Endothelial cell (in vitro differentiated cells): ENCODE data around the gene OR56B1. TPM values are rescaled to one million over a fixed set of nuclear protein-coding genes. Genes with fewer than 3 reads are reported as not detected.

Source experiments
- DNase-seq: peaks from one replicate; pipeline ENCODE4 v3.0.0; 2021; ENCODE audit warnings: low spot score
- H3K27ac Mint-ChIP-seq: one replicate; pipeline ENCODE4 v1.8.0; 2021; ENCODE audit warnings: mixed read lengths, inconsistent platforms; ENCODE audit not compliant: unreplicated experiment
- H3K27me3 Mint-ChIP-seq: one replicate; pipeline ENCODE4 v1.8.0; 2021; ENCODE audit warnings: mild to moderate bottlenecking, moderate library complexity, mixed read lengths, inconsistent platforms; ENCODE audit not compliant: unreplicated experiment
- H3K36me3 Mint-ChIP-seq: one replicate; pipeline ENCODE4 v1.8.0; 2021; ENCODE audit warnings: mild to moderate bottlenecking, low read depth, mixed read lengths, inconsistent platforms; ENCODE audit not compliant: unreplicated experiment
- H3K4me1 Mint-ChIP-seq: one replicate; pipeline ENCODE4 v1.8.0; 2021; ENCODE audit warnings: mild to moderate bottlenecking, mixed read lengths, inconsistent platforms; ENCODE audit not compliant: unreplicated experiment
- H3K4me3 Mint-ChIP-seq: one replicate; pipeline ENCODE4 v1.8.0; 2021; ENCODE audit warnings: mild to moderate bottlenecking, mixed read lengths, inconsistent platforms; ENCODE audit not compliant: unreplicated experiment
- H3K9me3 Mint-ChIP-seq: one replicate; pipeline ENCODE4 v1.8.0; 2021; ENCODE audit warnings: mixed read lengths, inconsistent platforms; ENCODE audit not compliant: unreplicated experiment
- total RNA-seq: library from RNA; stranded (reverse); fragmentation: NEBNext Ultra II Directional; extraction: Animal tissue kit (Norgen Biotek cat#: 25700); gene quantifications from one replicate; pipeline ENCODE4 v1.2.1, GENCODE V29; 2021; ENCODE audit not compliant: unreplicated experiment
- TF ChIP-seq, protein P1 (sequence below): fragments of 200-600 bp; sonication (generic); IDR thresholded peaks from one replicate; pipeline ENCODE4 v1.5.0; 2021; ENCODE audit warnings: antibody characterized with exemption; ENCODE audit not compliant: unreplicated experiment

Gene OR56B1
- total RNA-seq, 1 donor from 2014 or later: not detected

- Mint-ChIP-seq H3K27ac (no peak overlapping the region), H3K4me3 (no peak overlapping the region), H3K27me3 (no peaks in the 10 kb centered on the region), H3K4me1 (peaks cover 24% of the 10 kb centered on the region), H3K36me3 (no peaks in the 10 kb centered on the region), H3K9me3 (no peaks in the 10 kb centered on the region)
- DNase-seq: no peak
- TF ChIP-seq, protein P1, sequence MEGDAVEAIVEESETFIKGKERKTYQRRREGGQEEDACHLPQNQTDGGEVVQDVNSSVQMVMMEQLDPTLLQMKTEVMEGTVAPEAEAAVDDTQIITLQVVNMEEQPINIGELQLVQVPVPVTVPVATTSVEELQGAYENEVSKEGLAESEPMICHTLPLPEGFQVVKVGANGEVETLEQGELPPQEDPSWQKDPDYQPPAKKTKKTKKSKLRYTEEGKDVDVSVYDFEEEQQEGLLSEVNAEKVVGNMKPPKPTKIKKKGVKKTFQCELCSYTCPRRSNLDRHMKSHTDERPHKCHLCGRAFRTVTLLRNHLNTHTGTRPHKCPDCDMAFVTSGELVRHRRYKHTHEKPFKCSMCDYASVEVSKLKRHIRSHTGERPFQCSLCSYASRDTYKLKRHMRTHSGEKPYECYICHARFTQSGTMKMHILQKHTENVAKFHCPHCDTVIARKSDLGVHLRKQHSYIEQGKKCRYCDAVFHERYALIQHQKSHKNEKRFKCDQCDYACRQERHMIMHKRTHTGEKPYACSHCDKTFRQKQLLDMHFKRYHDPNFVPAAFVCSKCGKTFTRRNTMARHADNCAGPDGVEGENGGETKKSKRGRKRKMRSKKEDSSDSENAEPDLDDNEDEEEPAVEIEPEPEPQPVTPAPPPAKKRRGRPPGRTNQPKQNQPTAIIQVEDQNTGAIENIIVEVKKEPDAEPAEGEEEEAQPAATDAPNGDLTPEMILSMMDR: no peak
Measured at GRCh38 chr11:5746614-5747013, 10.4 kb downstream of the OR56B1 start.

GRCh38 chr11:5749836-5750235, 13.6 kb downstream of the OR56B1 start:
- Mint-ChIP-seq H3K27me3 (no peaks in the 10 kb centered on the region), H3K27ac (no peak overlapping the region), H3K36me3 (no peaks in the 10 kb centered on the region), H3K4me1 (no peaks in the 10 kb centered on the region), H3K4me3 (no peak overlapping the region), H3K9me3 (no peaks in the 10 kb centered on the region)
- DNase-seq: no peak
- TF ChIP-seq, protein P1: no peak

GRCh38 chr11:5753943-5754342, 17.7 kb downstream of the OR56B1 start, which contains the start of gene OR52N4:
Gene OR52N4 (plus strand): TSS chr11:5754243. CDS start chr11:5754741, 498 bp downstream.
- DNase-seq: no peak
- H3K27me3 Mint-ChIP-seq: no peaks in the 10 kb centered on the region
- no peaks in the 10 kb centered on the region for H3K9me3 Mint-ChIP-seq
- no peak within 1 kb of the TSS for H3K4me3 Mint-ChIP-seq
- H3K27ac Mint-ChIP-seq: no peak within 1 kb of the TSS
- peaks cover 4% of the 10 kb centered on the region for H3K36me3 Mint-ChIP-seq
- no peaks in the 10 kb centered on the region for H3K4me1 Mint-ChIP-seq
- TF ChIP-seq, protein P1: no peak

DNA sequence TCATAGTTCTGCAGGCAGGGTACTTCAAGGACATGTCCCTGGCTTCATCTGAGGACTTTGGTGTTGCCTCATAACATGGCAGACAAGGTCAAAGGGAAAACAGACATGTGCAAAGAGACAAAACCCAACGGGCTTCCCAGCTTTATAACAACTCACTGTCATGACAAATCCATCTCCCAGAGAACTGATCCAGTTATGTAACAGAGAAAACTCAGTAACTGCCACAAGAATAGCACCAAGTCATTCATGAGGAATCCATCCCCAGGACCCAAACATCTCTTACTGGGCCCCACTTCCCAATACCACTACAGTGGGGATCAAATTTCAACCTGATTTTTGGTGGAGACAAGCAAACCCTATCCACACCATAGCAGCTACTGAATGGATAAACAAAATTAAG, 30.8 kb downstream of the OR56B1 start:
- TF ChIP-seq, protein P1: no peak
- DNase-seq: no peak
- Mint-ChIP-seq H3K36me3 (no peaks in the 10 kb centered on the region), H3K4me1 (no peaks in the 10 kb centered on the region), H3K27me3 (no peaks in the 10 kb centered on the region), H3K9me3 (no peaks in the 10 kb centered on the region), H3K4me3 (no peak overlapping the region), H3K27ac (no peak overlapping the region)

DNA sequence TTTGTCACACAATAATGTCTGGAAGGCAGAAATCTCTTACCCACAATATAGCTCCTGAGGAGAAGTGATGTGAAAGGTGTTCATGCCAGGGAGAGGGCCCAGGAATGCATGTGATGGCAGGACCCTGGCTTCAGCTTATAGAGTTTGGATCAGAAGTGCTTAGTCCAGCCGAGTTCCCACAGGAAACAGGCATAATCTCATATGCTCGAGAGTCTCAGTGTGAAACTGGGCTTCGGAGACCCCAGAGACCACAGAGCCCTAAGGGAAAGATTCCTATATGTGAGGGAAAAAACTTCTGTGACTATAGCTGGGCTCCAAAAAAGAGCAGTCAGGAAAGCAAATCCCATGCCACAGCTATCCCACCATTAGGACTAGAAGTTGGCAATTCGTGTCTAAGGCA, 47.0 kb downstream of the OR56B1 start, which contains the start of gene OR52N5:
Gene OR52N5 (minus strand): TSS at position 101 of the 400 bp plus-strand sequence. CDS start 4,721 bp downstream, outside the sequence.
- Mint-ChIP-seq H3K4me1 (no peaks in the 10 kb centered on the region), H3K36me3 (peaks cover 12% of the 10 kb centered on the region), H3K9me3 (no peaks in the 10 kb centered on the region), H3K4me3 (no peak within 1 kb of the TSS), H3K27me3 (no peaks in the 10 kb centered on the region), H3K27ac (no peak within 1 kb of the TSS)
- no peak for DNase-seq
- TF ChIP-seq, protein P1: no peak

Other genes with a start within 250 kb of the OR56B1 start
- gene OR52D1, start 247.8 kb upstream of the OR56B1 start, total RNA-seq: not detected
- 1.1 TPM for gene UBQLN3, start 226.5 kb upstream of the OR56B1 start, total RNA-seq
- gene UBQLNL, start 219.7 kb upstream of the OR56B1 start, total RNA-seq: 4.4 TPM
- 2.1 TPM for gene OR52H1, start 187.9 kb upstream of the OR56B1 start, total RNA-seq
- not detected for gene OR52B6, start 155.6 kb upstream of the OR56B1 start, total RNA-seq
- gene TRIM6, start 139.8 kb upstream of the OR56B1 start, total RNA-seq: 10.1 TPM
- 0.64 TPM for gene TRIM34, start 111.4 kb upstream of the OR56B1 start, total RNA-seq
- gene TRIM5, start 51.4 kb upstream of the OR56B1 start, total RNA-seq: 114 TPM
- gene TRIM22, start 46.7 kb upstream of the OR56B1 start, total RNA-seq: 1.2 TPM
- gene OR52N4, start 17.8 kb downstream of the OR56B1 start, total RNA-seq: not detected
- 6.8 TPM for gene OR52N5, start 46.9 kb downstream of the OR56B1 start, total RNA-seq
- 13.6 TPM for gene OR52N1, start 54.8 kb downstream of the OR56B1 start, total RNA-seq
- not detected for gene OR52N2, start 72.5 kb downstream of the OR56B1 start, total RNA-seq
- not detected for gene OR52E6, start 105.4 kb downstream of the OR56B1 start, total RNA-seq
- gene OR52E8, start 121.2 kb downstream of the OR56B1 start, total RNA-seq: not detected
- gene OR52E4, start 144.2 kb downstream of the OR56B1 start, total RNA-seq: not detected
- gene OR52E5, start 156.8 kb downstream of the OR56B1 start, total RNA-seq: not detected
- not detected for gene OR56A3, start 205.8 kb downstream of the OR56B1 start, total RNA-seq
- not detected for gene OR56A5, start 232.0 kb downstream of the OR56B1 start, total RNA-seq